Erythroblast (primary cell): ENCODE results near the gene CHIA.

ENCODE experiments used
- GATA1 ChIP-seq: IDR thresholded peaks from 2 replicates; pipeline ENCODE4 v1.6.1; 2011; ENCODE audit warnings: low read depth, mild to moderate bottlenecking, control low read depth, low read length, moderate library complexity
- POLR2A ChIP-seq: IDR thresholded peaks from 2 replicates; pipeline ENCODE4 v1.6.1; 2011; ENCODE audit warnings: mild to moderate bottlenecking, low read length

DNA sequence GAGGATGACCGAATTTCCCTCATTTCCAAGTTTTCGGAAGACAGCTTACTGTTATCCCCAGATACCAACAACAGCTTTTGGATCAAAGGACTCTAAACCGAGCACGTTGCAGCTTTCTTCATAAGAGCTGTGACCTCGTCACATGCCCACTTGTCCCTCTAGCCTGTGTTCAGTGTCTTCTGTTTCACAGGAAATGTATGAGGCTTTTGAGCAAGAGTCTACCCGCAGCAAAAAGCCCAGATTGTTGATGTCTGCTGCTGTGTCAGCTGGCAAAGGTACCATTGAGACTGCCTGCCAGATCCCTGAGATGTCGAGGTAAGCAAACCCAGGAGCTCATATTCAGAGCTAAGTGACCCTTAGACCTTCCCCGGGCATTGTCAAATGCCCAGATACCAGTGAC is 39.1 kb upstream of the CHIA start:
- TF ChIP-seq POLR2A (no peak), GATA1 (no peak)
